HUES64 (cell line): ENCODE measurements around the gene ABL2.
"Not testable (repeated sequence)": the region's sequence is repeated elsewhere in the genome, so short reads cannot be mapped to it uniquely, and the experiment has no call there.

Source experiments
- H3K27ac ChIP-seq: 2 replicates; pipeline ENCODE4 v1.7.0; 2013; ENCODE audit warnings: low read depth, low read length, inconsistent platforms
- H3K27me3 ChIP-seq: 2 replicates; pipeline ENCODE4 v1.6.1; 2013; ENCODE audit warnings: mild to moderate bottlenecking, low read length; ENCODE audit not compliant: insufficient read depth
- H3K36me3 ChIP-seq: 2 replicates; pipeline ENCODE4 v1.6.1; 2013; ENCODE audit warnings: mild to moderate bottlenecking, low read length; ENCODE audit not compliant: insufficient read depth
- H3K4me1 ChIP-seq: 2 replicates; pipeline ENCODE4 v1.6.1; 2013; ENCODE audit warnings: mild to moderate bottlenecking, low read length, moderate library complexity; ENCODE audit not compliant: insufficient read depth
- H3K4me3 ChIP-seq: 2 replicates; pipeline ENCODE4 v1.5.1; 2013; ENCODE audit warnings: mild to moderate bottlenecking, low read length, moderate library complexity
- H3K9ac ChIP-seq: 2 replicates; pipeline ENCODE4 v1.6.1; 2013; ENCODE audit warnings: mild to moderate bottlenecking, low read depth, low read length
- H3K9me3 ChIP-seq: 2 replicates; pipeline ENCODE4 v1.6.1; 2013; ENCODE audit warnings: low read depth, low read length; ENCODE audit not compliant: insufficient read depth
- WGBS: fragments of 150-250, 120-280 bp; methylation state at CpG from one replicate; pipeline ENCODE4 v1.1.7; 2013; ENCODE audit warnings: missing lambda C conversion rate; 5-methylcytosine and 5-hydroxymethylcytosine counted together

ABL2 gene

DNA sequence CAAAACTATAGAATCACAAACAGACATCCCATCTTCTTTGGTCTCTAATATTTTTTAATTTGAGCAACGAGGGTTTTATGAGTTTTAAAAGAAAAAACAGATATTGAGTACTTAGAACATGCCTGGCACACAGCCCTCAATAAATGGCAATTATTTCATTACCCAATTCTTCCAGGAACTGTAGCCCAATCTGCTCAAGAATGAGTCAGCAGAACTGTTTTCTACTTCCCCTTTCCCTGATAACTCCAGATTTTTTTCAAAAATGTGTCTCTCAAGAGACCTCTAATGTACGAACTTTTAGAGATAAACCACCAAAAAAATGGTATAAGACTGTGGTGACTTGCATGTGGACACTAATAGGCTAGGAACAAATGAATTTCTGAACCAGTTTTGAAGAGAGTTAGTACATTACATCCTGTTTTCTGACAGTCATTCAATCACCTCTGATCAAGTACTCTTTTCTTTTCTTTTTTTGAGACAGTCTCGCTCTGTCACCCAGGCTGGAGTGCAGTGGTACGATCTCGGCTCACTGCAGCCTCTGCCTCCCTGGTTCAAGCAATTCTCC, 11.5 kb downstream of the ABL2 start:
- Histone ChIP-seq H3K9ac (no peak overlapping the region), H3K4me1 (no peaks in the 10 kb centered on the region), H3K36me3 (peaks cover 15% of the 10 kb centered on the region), H3K4me3 (no peak overlapping the region), H3K27ac (no peak overlapping the region), H3K27me3 (no peaks in the 10 kb centered on the region), H3K9me3 (no peaks in the 10 kb centered on the region)
- WGBS, result over 99% methylated on average over 5 of the region's 5 CpGs

DNA sequence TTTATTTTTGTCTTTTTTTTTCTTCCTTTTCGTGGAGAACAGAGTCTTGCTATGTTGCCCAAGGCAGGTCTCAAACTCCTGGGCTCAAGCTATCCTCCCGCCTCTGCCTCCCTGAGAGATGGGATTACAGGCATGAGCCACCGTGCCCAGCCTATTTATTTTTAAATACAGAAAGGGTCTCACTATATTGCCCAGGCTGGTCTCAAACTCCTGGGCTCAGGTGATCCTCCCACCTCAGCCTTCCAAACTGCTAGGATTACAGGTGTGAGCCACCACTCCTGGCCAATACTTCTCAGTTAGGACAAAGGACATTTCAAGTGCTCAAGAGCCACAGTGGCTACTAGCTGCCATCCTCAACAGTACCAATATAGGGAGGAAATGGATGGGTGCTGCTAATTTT, 16.2 kb downstream of the ABL2 start:
- H3K4me1 ChIP-seq, result peaks cover 10% of the 10 kb centered on the region; the same call in 1 of the 2 replicates
- not testable (repeated sequence) for H3K27ac ChIP-seq, H3K36me3 ChIP-seq, H3K9ac ChIP-seq, H3K27me3 ChIP-seq, H3K9me3 ChIP-seq, H3K4me3 ChIP-seq
- WGBS, result 91% methylated on average over 3 of the region's 3 CpGs

DNA sequence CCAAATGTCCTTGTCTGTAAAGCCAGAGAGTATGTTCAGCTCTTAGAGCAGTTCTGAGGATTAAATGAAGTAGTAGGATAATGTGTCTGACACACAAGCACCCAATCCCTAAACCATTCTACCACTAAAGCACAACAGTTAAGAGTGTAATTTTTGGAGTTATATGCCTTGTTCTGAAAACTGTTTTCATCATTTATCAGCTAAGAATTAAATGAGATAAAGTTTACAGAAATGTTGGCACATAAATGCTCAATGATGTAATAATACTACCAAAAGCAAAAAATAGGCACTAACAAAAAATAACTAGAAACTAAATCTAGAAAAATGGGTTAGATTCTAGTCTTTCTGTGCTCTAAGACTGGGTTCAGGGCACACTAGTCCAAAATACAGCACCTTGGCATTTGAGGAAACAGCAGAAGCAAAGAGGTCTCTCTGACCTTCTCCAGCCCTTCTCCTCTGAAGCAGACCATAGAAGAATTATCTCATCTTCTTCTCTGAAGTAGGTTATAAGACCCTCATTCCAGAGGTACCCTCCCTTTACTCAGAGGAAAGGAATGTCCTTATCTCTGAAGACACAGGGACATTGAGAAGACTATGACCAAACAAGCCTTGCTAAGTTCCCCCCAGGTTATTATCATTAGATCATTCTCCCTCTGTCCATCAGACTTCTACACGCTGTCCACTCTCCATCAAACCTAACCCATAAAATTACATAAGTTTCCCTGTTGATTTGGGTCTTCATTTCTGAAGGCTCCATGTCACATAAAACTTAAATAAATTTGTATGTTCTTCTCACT, 20.6 kb downstream of the ABL2 start:
- Histone ChIP-seq H3K9me3 (no peaks in the 10 kb centered on the region), H3K27ac (no peak overlapping the region), H3K27me3 (no peaks in the 10 kb centered on the region), H3K4me1 (peaks cover 10% of the 10 kb centered on the region; the same call in 1 of the 2 replicates), H3K36me3 (no peaks in the 10 kb centered on the region), H3K4me3 (no peak overlapping the region), H3K9ac (no peak overlapping the region)
- 89% methylated on average over 1 of the region's 1 CpG for WGBS

DNA sequence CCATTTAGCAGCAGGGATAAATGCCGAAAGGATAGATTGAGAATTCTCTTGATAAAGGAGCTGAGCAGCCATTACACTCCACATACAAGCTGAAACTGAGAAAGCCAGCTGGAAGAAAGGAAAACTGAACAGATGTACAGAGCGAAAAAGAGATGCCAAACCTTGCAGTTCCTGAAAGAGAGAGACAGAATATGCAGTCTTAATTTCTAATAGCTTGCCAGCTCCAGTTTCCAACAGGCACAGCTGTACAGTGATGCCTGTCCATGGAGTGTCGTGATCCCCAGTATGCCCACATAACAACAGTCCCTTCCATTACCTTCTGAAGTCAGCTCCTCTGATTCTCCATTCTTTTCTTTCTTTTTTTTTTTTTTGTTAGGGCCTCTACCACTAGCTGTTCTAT, 22.7 kb downstream of the ABL2 start:
- Histone ChIP-seq H3K36me3 (no peaks in the 10 kb centered on the region), H3K27ac (no peak overlapping the region), H3K4me1 (peaks cover 10% of the 10 kb centered on the region; the same call in 1 of the 2 replicates), H3K9ac (no peak overlapping the region), H3K27me3 (no peaks in the 10 kb centered on the region), H3K4me3 (no peak overlapping the region), H3K9me3 (no peaks in the 10 kb centered on the region)
- WGBS, result 100% methylated on average over 3 of the region's 3 CpGs

DNA sequence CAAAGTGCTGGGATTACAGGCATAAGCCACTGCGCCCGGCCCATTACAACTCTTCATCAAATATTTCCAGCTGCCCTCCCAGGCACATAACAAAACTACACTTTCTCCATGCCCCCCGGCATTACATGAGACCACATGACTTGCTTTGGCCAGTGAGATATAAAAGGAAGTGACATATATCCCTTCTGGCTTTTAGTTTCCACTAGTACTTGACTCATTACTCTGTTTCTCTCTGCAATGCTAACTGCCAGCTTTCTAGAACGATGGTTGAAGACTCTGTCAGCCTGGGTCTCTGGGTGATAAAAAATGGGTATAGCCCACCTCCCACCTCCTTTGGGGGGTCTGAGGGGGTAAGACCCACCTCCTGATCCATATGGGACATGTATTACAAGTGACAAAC, 24.2 kb downstream of the ABL2 start:
- H3K27me3 ChIP-seq, result no peaks in the 10 kb centered on the region
- H3K36me3 ChIP-seq, result no peaks in the 10 kb centered on the region
- no peaks in the 10 kb centered on the region for H3K9me3 ChIP-seq
- no peak overlapping the region for H3K4me3 ChIP-seq
- 95% methylated on average over 4 of the region's 4 CpGs for WGBS
- no peak overlapping the region for H3K27ac ChIP-seq
- H3K4me1 ChIP-seq, result peaks cover 10% of the 10 kb centered on the region; the same call in 1 of the 2 replicates
- no peak overlapping the region for H3K9ac ChIP-seq

DNA sequence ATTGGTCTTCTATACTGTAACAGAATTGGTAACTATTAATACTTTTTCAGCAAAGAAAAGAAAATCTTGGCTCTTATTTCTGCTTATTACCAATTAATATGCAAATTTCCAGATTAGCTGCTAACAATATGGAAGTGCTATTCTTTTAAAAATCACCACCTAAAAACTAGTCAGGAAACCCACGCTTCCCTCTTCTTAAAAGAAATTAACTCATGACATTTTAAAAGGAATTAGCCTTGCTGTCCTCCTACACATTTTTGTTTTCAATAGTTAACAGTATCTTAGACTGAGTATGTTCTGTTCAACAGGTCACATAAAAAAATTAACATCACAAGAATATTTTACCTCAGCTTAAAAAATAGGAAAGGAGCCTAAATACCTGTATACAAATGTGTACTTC, 27.3 kb downstream of the ABL2 start:
- Histone ChIP-seq H3K9me3 (no peaks in the 10 kb centered on the region), H3K4me3 (no peak overlapping the region), H3K27me3 (no peaks in the 10 kb centered on the region), H3K9ac (no peak overlapping the region), H3K4me1 (no peaks in the 10 kb centered on the region), H3K27ac (no peak overlapping the region), H3K36me3 (no peaks in the 10 kb centered on the region)
- WGBS, result 100% methylated on average over 1 of the region's 1 CpG

DNA sequence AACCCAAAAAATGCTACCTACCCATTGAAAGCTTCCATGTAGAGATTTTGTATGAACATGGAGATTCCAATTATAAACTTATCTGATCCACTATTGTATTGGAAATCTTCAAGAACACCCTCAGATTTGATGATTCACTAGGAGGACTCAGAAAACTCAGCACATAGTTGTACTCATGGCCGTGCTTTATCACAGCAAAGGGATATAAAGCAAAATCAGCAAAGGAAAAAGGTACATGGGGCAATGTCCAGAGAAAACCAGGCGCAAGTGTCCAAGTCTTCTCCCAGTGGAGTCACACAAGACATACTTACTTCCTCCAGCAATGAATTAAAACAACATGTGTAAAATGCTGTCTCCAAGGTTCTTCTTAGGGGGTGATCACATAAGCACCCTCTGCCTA, 28.9 kb downstream of the ABL2 start:
- no peak overlapping the region for H3K27ac ChIP-seq
- H3K36me3 ChIP-seq, result no peaks in the 10 kb centered on the region
- H3K4me3 ChIP-seq, result no peak overlapping the region
- WGBS, result 98% methylated on average over 2 of the region's 2 CpGs
- no peaks in the 10 kb centered on the region for H3K9me3 ChIP-seq
- no peaks in the 10 kb centered on the region for H3K27me3 ChIP-seq
- no peak overlapping the region for H3K9ac ChIP-seq
- no peaks in the 10 kb centered on the region for H3K4me1 ChIP-seq

DNA sequence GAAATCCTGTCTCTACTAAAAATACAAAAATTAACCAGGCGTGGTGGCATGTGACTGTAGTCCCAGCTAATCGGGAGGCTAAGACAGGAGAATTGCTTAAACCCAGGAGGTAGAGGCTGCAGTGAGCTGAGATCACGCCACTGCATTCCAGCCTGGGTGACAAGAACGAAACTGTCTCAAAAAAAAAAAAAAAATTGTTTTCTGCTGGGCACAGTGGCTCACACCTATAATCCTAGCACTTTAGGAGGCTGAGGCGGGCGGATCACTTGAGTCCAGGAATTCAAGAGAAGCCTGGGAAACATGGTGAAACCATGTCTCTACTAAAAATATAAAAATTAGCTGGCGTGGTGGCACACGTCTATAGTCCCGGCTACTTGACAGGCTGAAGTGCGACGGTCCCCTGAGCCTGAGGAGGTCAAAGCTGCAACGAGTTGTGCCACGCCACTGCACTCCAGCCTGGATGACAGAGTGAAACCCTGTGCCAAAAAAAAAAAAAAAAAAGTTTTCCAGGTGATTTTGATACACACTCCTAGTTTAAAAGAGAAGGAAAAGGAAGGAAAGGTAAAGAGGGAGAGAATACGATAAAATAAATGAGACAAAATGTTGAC, 31.7 kb downstream of the ABL2 start:
- 93% methylated on average over 14 of the region's 14 CpGs for WGBS
- Histone ChIP-seq H3K36me3 (no peaks in the 10 kb centered on the region), H3K9me3 (no peaks in the 10 kb centered on the region), H3K4me3 (no peak overlapping the region), H3K4me1 (no peaks in the 10 kb centered on the region), H3K27me3 (no peaks in the 10 kb centered on the region), H3K27ac (no peak overlapping the region), H3K9ac (no peak overlapping the region)

DNA sequence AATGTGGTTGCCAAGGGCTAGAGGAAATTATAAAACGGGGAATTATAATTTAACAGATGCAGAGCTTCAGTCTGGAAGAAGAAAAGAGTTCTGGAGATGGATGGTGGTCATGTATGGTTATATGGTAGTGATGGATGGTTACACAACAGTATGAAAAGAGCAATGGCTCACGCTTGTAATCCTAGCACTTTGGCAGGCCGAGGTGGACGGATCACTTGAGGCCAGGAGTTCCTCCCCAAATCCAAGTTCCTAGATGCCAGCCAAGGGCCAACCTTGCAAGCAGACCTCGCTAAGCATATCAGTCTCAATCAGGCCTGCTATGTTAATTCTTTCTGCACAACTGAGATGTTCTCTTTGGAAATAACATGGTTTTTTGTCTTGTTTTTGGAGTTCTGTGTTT, 33.6 kb downstream of the ABL2 start:
- WGBS, result 96% methylated on average over 4 of the region's 5 CpGs
- not testable (repeated sequence) for H3K36me3 ChIP-seq, H3K27ac ChIP-seq, H3K4me1 ChIP-seq, H3K27me3 ChIP-seq, H3K4me3 ChIP-seq, H3K9ac ChIP-seq, H3K9me3 ChIP-seq

DNA sequence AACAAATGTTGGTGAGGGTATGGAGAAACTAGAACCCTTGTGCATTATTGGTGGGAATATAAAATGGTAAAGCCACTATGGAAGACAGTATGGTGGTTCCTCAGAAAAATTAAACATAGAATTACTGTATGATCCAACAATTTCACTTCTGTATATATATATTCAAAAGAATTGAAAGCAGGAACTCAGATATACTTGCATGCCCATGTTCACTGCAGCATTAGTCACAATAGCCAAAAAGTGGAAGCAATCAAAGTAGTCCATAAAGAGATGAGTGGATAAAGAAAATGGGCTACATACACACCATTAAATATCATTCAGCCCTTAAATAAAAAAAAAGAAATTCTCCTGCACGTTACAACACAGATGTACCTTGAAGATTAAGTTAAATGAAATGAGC, 34.1 kb downstream of the ABL2 start:
- no peak overlapping the region for H3K9ac ChIP-seq
- H3K27me3 ChIP-seq, result no peaks in the 10 kb centered on the region
- no peaks in the 10 kb centered on the region for H3K4me1 ChIP-seq
- H3K36me3 ChIP-seq, result no peaks in the 10 kb centered on the region
- no CpG with 5 or more reads among the region's 1 CpG for WGBS
- H3K9me3 ChIP-seq, result no peaks in the 10 kb centered on the region
- H3K27ac ChIP-seq, result no peak overlapping the region
- no peak overlapping the region for H3K4me3 ChIP-seq

DNA sequence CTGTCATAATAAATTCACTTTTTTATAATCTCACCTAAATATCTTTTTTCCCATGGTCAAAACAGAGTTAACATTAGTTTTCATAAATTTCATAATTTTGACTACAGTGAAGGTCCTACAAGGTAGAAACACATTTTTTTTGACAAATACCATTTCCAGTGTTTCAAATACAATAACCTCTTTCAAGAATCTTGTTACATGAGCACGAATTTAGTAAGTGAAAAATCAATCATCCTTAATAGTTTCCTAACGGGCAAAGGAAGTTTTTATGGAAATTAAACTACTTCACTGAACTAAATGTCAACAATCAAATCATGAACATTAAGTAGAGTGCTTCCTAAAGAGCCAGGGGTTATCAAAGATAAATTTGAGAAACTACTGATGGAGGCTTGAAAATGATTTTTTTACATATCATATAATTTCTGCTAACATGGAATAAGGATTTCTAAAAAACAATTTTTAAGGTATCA, 35.4 kb downstream of the ABL2 start:
- WGBS, result 96% methylated on average over 2 of the region's 2 CpGs

More for the DNA sequence above, 35.4 kb downstream of the ABL2 start:
- H3K9ac ChIP-seq, result no peak overlapping the region
- H3K9me3 ChIP-seq, result no peaks in the 10 kb centered on the region
- no peaks in the 10 kb centered on the region for H3K4me1 ChIP-seq
- H3K36me3 ChIP-seq, result no peaks in the 10 kb centered on the region
- no peaks in the 10 kb centered on the region for H3K27me3 ChIP-seq
- H3K27ac ChIP-seq, result no peak overlapping the region
- H3K4me3 ChIP-seq, result no peak overlapping the region
